Measurements from ENCODE around the gene RAPGEF4. TPM values are rescaled to one million over a fixed set of nuclear protein-coding genes. Genes with fewer than 3 reads are reported as not detected.
"Not testable (repeated sequence)": the region's sequence is repeated elsewhere in the genome, so short reads cannot be mapped to it uniquely, and the experiment has no call there.

The RAPGEF4 gene
- total and polyA plus RNA-seq, 3 experiments from 2014 or later: not detected

DNA sequence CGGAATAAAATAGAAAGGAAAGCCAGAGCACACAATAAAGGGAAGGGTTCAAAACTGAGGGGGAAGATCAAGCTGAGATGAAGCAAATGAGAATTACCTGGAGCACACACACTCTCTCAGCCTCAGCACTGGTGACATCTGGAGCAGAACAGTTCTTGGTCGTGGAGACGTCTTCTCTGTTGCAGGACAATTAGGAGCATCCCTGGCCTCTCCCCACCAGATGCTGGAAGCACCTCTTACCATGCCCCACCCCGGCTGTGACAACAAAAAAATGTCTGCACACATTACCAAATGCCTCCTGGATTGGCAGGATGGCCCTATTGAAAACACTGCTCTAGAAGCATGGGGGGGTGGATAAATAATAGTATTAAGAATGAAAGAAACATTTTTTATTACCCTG, 296.4 kb downstream of the RAPGEF4 start:
- Mint-ChIP-seq H3K4me3 (no peak overlapping the region), H3K27me3 (peaks cover 0 to 8% of the 10 kb centered on the region in 2 donors), H3K4me1 (peaks cover 0 to 3% (median 3%) of the 10 kb centered on the region in 3 donors), H3K27ac (no peak overlapping the region), H3K36me3 (no peaks in the 10 kb centered on the region), H3K9me3 (no peaks in the 10 kb centered on the region)
- Histone ChIP-seq H3K4me3 (ENCODE audit: low read length) (no peak overlapping the region), H3K4me1 (ENCODE audit: insufficient read depth, low read length) (no peaks in the 10 kb centered on the region), H3K36me3 (ENCODE audit: insufficient read depth, low read length) (no peaks in the 10 kb centered on the region), H3K27ac (ENCODE audit: low read depth, low read length) (no peak overlapping the region), H3K9me3 (ENCODE audit: low read length) (no peaks in the 10 kb centered on the region), H3K27me3 (ENCODE audit: insufficient read depth, low read length, poor library complexity, severe bottlenecking) (no peaks in the 10 kb centered on the region)
- ChIA-PET POLR2A (no interaction called here), CTCF (interaction anchor here (3.9 kb wide), 1 partner anchor 178 kb away, joined by 12 read pairs; no protein-coding TSS in a partner anchor)
- DNase-seq: no peak

DNA sequence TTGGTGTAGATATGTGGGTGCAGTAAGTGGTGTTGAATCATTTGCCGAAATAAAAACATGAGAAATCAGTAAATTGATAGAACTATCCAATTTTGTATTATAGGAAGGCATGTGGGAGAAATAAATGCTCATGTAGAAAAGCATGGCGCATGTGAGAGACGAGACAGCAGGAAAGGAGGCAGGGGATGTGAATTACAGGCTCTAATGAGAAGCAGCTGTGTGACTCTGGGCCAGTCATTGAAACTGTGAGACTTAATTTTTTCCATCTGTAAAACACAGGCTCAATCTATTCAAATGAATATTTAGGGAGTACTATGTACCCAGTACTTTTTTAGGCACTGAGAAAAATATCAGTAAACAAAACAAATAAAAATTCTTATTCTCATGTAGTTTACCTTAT, 297.4 kb downstream of the RAPGEF4 start:
- H3K4me3 Mint-ChIP-seq: no peak overlapping the region
- CTCF ChIA-PET: interaction anchor here (3.9 kb wide), 1 partner anchor 177 kb away, joined by 12 read pairs; no protein-coding TSS in a partner anchor
- H3K9me3 Mint-ChIP-seq: no peaks in the 10 kb centered on the region

DNA sequence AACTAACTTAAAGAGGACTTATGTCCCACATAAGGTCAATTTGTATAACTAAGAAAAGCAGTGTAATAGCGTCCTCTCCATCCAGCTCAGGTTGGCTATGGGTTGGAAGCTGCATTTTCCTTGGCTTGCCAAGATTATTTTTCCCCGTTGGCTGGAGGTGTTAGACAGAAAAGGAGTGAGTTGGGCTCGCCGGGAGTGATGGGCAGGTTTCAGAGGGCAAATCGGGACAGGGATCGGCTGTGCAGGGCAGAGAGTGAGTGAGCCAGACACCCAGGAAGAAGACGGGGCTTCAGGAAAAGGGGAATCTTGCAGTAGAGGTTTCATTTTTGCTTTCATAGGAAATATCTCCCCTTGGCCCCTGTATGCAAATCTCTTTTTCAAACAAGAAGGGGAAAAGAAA, 298.5 kb downstream of the RAPGEF4 start:
- Histone ChIP-seq H3K4me3 (ENCODE audit: low read length) (no peak overlapping the region), H3K36me3 (ENCODE audit: insufficient read depth, low read length) (no peaks in the 10 kb centered on the region), H3K9me3 (ENCODE audit: low read length) (no peaks in the 10 kb centered on the region), H3K4me1 (ENCODE audit: insufficient read depth, low read length) (no peaks in the 10 kb centered on the region), H3K27me3 (ENCODE audit: insufficient read depth, low read length, poor library complexity, severe bottlenecking) (no peaks in the 10 kb centered on the region), H3K27ac (ENCODE audit: low read depth, low read length) (no peak overlapping the region)
- H3K27ac Mint-ChIP-seq: no peak overlapping the region
- no peak overlapping the region for H3K4me3 Mint-ChIP-seq
- ChIA-PET POLR2A (no interaction called here), CTCF (interaction anchor here (3.9 kb wide), 1 partner anchor 176 kb away, joined by 12 read pairs; no protein-coding TSS in a partner anchor)
- peaks cover 0 to 4% of the 10 kb centered on the region in 2 donors for H3K27me3 Mint-ChIP-seq
- H3K36me3 Mint-ChIP-seq: no peaks in the 10 kb centered on the region
- no peak for DNase-seq
- H3K9me3 Mint-ChIP-seq: no peaks in the 10 kb centered on the region
- no peaks in the 10 kb centered on the region for H3K4me1 Mint-ChIP-seq

More for the DNA sequence above, 297.4 kb downstream of the RAPGEF4 start:
- peaks cover 0 to 4% of the 10 kb centered on the region in 2 donors for H3K27me3 Mint-ChIP-seq
- H3K27ac Mint-ChIP-seq: no peak overlapping the region
- no peaks in the 10 kb centered on the region for H3K36me3 Mint-ChIP-seq
- Histone ChIP-seq H3K27me3 (ENCODE audit: insufficient read depth, low read length, poor library complexity, severe bottlenecking) (no peaks in the 10 kb centered on the region), H3K4me3 (ENCODE audit: low read length) (no peak overlapping the region), H3K4me1 (ENCODE audit: insufficient read depth, low read length) (no peaks in the 10 kb centered on the region), H3K27ac (ENCODE audit: low read depth, low read length) (no peak overlapping the region), H3K36me3 (ENCODE audit: insufficient read depth, low read length) (no peaks in the 10 kb centered on the region), H3K9me3 (ENCODE audit: low read length) (no peaks in the 10 kb centered on the region)
- no peak for DNase-seq
- no peaks in the 10 kb centered on the region for H3K4me1 Mint-ChIP-seq
- POLR2A ChIA-PET: no interaction called here

DNA sequence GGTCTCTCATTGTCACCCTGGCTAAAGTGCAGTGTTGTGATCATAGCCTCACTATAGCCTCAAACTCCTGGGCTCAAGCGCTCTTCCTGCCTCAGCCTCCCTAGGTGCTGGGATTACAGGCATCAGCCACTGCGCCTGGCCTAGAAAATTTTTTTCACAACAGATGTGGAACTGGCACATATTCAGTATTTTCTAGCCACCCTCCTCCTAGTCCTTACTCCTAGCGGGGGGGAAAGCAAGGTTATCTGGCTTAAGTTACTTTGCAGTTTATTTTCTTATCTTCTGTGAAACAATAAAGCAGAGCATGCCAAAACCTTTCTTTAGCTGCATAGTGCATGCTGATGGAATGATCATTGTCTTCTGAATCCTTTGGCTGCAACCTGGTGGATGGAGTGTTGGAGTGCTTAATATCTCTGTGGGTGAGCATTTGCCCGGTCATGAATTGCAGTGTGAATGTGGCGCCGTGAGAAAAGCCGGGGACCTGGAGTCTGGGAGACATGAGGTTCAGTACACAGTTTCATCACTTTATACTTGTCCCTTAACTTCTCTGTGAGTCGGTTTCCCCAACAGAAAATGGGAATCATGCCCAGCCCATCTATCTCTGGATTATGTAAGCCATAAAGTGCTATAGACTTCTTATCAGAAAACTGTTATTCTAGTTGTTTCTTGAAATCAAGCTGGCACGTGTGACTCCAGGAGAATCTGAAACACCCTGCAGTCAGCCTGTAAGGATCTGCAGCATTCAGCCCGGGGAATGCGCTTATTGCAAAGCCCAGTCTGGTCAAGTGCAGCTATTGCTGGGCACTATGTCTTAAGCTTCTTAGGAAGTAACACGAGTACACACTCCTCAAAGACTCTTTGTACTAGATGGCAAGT, 301.8 kb downstream of the RAPGEF4 start:
- H3K4me3 Mint-ChIP-seq: no peak overlapping the region

DNA sequence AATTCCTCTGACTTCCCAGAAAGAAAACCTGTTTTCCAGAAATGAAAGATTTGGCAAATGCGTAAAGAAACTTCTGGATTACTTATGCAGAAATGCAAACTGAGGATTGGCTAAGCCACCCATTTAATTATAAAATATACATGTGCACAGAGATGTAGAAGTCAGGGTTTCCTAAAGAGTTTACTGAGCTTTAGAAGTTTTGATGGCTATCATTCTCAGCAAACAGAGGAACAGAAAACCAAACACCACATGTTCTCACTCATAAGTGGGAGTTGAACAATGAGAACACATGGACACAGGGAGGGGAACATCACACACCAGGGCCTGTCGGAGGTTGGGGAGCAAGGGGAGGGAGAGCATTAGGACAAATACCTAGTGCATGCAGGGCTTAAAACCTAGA, 302.6 kb downstream of the RAPGEF4 start:
- POLR2A ChIA-PET; H3K4me1 ChIP-seq (ENCODE audit: insufficient read depth, low read length); H3K36me3 ChIP-seq (ENCODE audit: insufficient read depth, low read length); H3K27me3 ChIP-seq (ENCODE audit: insufficient read depth, low read length, poor library complexity, severe bottlenecking); H3K27me3 Mint-ChIP-seq; H3K36me3 Mint-ChIP-seq; H3K4me3 ChIP-seq (ENCODE audit: low read length); H3K27ac ChIP-seq (ENCODE audit: low read depth, low read length); H3K27ac Mint-ChIP-seq; DNase-seq; H3K4me1 Mint-ChIP-seq; H3K4me3 Mint-ChIP-seq; H3K9me3 Mint-ChIP-seq; H3K9me3 ChIP-seq (ENCODE audit: low read length): not testable (repeated sequence)
- CTCF ChIA-PET: interaction anchor here (1.6 kb wide), 2 partner anchors 9 to 11 kb away, joined by 3 to 5 read pairs; no protein-coding TSS in a partner anchor

More for the DNA sequence above, 301.8 kb downstream of the RAPGEF4 start:
- Mint-ChIP-seq H3K9me3 (no peaks in the 10 kb centered on the region), H3K36me3 (no peaks in the 10 kb centered on the region), H3K27me3 (peaks cover 0 to 4% of the 10 kb centered on the region in 2 donors), H3K27ac (no peak overlapping the region), H3K4me1 (no peaks in the 10 kb centered on the region)
- ChIA-PET CTCF (interaction anchor here (1.6 to 2.1 kb wide), 3 partner anchors 8 to 10 kb away, joined by 3 to 9 read pairs (median 5); no protein-coding TSS in a partner anchor), POLR2A (no interaction called here)
- H3K36me3 ChIP-seq (ENCODE audit: insufficient read depth, low read length): no peaks in the 10 kb centered on the region
- no peaks in the 10 kb centered on the region for H3K4me1 ChIP-seq (ENCODE audit: insufficient read depth, low read length)
- H3K9me3 ChIP-seq (ENCODE audit: low read length): no peaks in the 10 kb centered on the region
- DNase-seq: no peak
- no peak overlapping the region for H3K4me3 ChIP-seq (ENCODE audit: low read length)
- no peaks in the 10 kb centered on the region for H3K27me3 ChIP-seq (ENCODE audit: insufficient read depth, low read length, poor library complexity, severe bottlenecking)
- no peak overlapping the region for H3K27ac ChIP-seq (ENCODE audit: low read depth, low read length)

DNA sequence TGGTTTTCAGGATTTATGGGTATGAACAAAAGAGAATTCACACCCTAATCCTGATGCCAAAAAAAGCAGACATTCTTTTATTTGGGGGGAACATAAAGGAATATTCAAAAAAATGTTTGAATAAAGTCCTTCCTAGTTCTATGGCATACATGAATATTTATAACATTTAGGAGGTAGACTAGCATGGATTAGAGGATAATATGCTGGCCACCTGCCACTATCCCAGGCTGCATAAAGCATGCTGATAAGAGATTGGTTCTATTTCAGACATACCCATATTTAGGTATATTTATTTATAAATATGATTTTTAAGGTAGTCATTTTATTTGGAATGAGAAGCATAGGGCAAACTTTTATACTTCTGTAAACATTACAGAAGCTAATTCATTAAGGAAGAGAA, 305.1 kb downstream of the RAPGEF4 start:
- no peaks in the 10 kb centered on the region for H3K4me1 Mint-ChIP-seq
- Histone ChIP-seq H3K4me1 (ENCODE audit: insufficient read depth, low read length) (no peaks in the 10 kb centered on the region), H3K36me3 (ENCODE audit: insufficient read depth, low read length) (no peaks in the 10 kb centered on the region), H3K4me3 (ENCODE audit: low read length) (no peak overlapping the region), H3K27me3 (ENCODE audit: insufficient read depth, low read length, poor library complexity, severe bottlenecking) (no peaks in the 10 kb centered on the region), H3K9me3 (ENCODE audit: low read length) (no peaks in the 10 kb centered on the region), H3K27ac (ENCODE audit: low read depth, low read length) (no peak overlapping the region)
- DNase-seq: no peak
- peaks cover 0 to 1% of the 10 kb centered on the region in 2 donors for H3K27me3 Mint-ChIP-seq
- H3K27ac Mint-ChIP-seq: no peak overlapping the region
- CTCF ChIA-PET: no interaction called here
- H3K4me3 Mint-ChIP-seq: no peak overlapping the region
- no peaks in the 10 kb centered on the region for H3K9me3 Mint-ChIP-seq
- POLR2A ChIA-PET: interaction anchor here (0.6 kb wide), 1 partner anchor 36 kb away, joined by 16 read pairs; no protein-coding TSS in a partner anchor
- no peaks in the 10 kb centered on the region for H3K36me3 Mint-ChIP-seq

DNA sequence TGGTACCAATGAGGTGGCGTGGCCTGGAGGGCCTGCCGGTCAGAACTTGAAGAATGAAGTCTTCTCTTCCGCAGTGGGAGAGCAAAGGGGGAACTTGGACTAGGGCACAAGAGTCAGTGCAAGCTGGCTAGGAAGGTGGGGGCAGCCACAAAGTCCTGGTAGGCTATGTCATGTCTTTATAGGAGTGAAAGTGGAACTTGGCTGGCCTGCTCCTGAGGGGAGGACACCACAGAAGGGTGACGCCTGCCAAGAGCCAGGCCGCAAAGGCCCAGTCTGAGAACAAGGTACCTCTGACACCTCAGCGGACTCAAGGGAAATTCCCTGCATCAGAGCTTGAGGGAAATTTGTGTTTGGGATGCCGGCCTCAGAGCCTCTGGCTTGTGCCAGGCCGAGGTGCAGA, 307.8 kb downstream of the RAPGEF4 start:
- H3K27me3 Mint-ChIP-seq: peaks cover 0 to 4% of the 10 kb centered on the region in 2 donors
- no peaks in the 10 kb centered on the region for H3K27me3 ChIP-seq (ENCODE audit: insufficient read depth, low read length, poor library complexity, severe bottlenecking)
- H3K4me3 Mint-ChIP-seq: no peak overlapping the region
- H3K4me1 ChIP-seq (ENCODE audit: insufficient read depth, low read length): no peaks in the 10 kb centered on the region
- peak overlapping the region in 1 of 8 donors; percentile 70 for H3K27ac Mint-ChIP-seq
- ChIA-PET POLR2A (no interaction called here), CTCF (no interaction called here)
- no peaks in the 10 kb centered on the region for H3K36me3 Mint-ChIP-seq
- H3K27ac ChIP-seq (ENCODE audit: low read depth, low read length): no peak overlapping the region
- no peaks in the 10 kb centered on the region for H3K9me3 Mint-ChIP-seq
- DNase-seq: no peak
- H3K4me1 Mint-ChIP-seq: no peaks in the 10 kb centered on the region
- no peaks in the 10 kb centered on the region for H3K9me3 ChIP-seq (ENCODE audit: low read length)
- no peak overlapping the region for H3K4me3 ChIP-seq (ENCODE audit: low read length)
- H3K36me3 ChIP-seq (ENCODE audit: insufficient read depth, low read length): no peaks in the 10 kb centered on the region

DNA sequence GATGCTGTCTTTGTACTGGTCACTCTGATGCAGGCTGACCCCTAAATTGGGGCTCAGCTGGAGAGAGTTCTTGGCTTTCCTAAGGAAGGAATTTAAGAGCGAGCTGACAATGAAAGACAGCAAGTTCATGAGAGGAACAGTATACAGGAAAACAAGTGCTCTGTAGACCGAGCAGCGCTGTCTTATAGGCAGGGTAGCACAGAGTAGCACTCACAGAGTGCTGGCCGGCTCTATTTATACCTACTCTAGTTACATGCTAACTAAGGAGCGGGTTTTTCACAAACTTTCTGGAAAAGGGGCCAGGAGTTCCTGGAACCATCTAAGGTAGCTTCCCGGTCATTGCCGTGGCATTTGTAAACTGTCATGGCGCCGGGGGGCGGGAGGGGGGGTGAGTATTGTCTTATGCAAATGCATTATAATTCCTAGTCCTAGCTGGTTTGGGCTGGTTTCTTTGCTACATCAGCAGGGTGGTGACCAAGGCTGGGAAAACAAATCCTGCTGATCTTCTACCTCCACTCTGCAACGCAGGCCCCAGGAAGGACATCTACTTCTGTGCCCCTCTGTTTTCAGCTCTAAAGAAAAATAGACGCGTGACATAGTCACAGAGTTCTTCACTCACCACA, 308.4 kb downstream of the RAPGEF4 start:
- no peaks in the 10 kb centered on the region for H3K9me3 ChIP-seq (ENCODE audit: low read length)
- no peaks in the 10 kb centered on the region for H3K4me1 ChIP-seq (ENCODE audit: insufficient read depth, low read length)
- H3K4me3 ChIP-seq (ENCODE audit: low read length): no peak overlapping the region
- H3K36me3 Mint-ChIP-seq: no peaks in the 10 kb centered on the region
- peaks cover 0 to 4% of the 10 kb centered on the region in 2 donors for H3K27me3 Mint-ChIP-seq
- H3K4me3 Mint-ChIP-seq: no peak overlapping the region
- no peaks in the 10 kb centered on the region for H3K4me1 Mint-ChIP-seq
- H3K36me3 ChIP-seq (ENCODE audit: insufficient read depth, low read length): no peaks in the 10 kb centered on the region
- ChIA-PET POLR2A (no interaction called here), CTCF (no interaction called here)
- DNase-seq: no peak
- H3K9me3 Mint-ChIP-seq: no peaks in the 10 kb centered on the region
- H3K27ac ChIP-seq (ENCODE audit: low read depth, low read length): no peak overlapping the region
- H3K27me3 ChIP-seq (ENCODE audit: insufficient read depth, low read length, poor library complexity, severe bottlenecking): no peaks in the 10 kb centered on the region
- H3K27ac Mint-ChIP-seq: peak overlapping the region in 1 of 8 donors; percentile 70
